A549 (cell line): ENCODE results near the gene B3GALNT2. TPM values are rescaled to one million over a fixed set of nuclear protein-coding genes. Genes with fewer than 3 reads are reported as not detected.
A peak's percentile ranks its signal among the peaks of the same experiment; 100 is the strongest.

Experiments used
- ATAC-seq, 2 experiments: fragments of 200-7000 bp in 1 of 2; fragments of >200 bp in 1 of 2; cut with Nextera tagmentation in 1 of 2; cut with Tn5 transposase in 1 of 2; 3 replicates each; pipeline versions ENCODE4 v1.8.0 to v1.9.1; 2018 to 2020; ENCODE audit warnings: mild to moderate bottlenecking in 1 of 2, moderate library complexity in 1 of 2
- CTCF ChIA-PET: fragments of 300-600 bp; sonication (Branson Sonifier 250); formaldehyde crosslinking; extraction: SDS; loops from one replicate; lab custom pipeline; 2021; ENCODE audit warnings: antibody characterized with exemption, inconsistent platforms; lab: Yijun Ruan, JAX
- POLR2A ChIA-PET: fragments of 350-600 bp; formaldehyde crosslinking; extraction: SDS; loops from one replicate; lab custom pipeline; 2021; ENCODE audit warnings: antibody characterized with exemption, inconsistent platforms; lab: Yijun Ruan, JAX
- DNase-seq, 2 experiments: peaks; one replicate each; pipeline versions ENCODE4 v3.0.0 to v3.0.0-alpha.2; 2011 to 2016; ENCODE audit warnings: low read depth in 1 of 2, low spot score in 1 of 2
- FAIRE-seq: peaks from 2 replicates; lab custom pipeline; 2011; peaks lifted over from hg19 to GRCh38; lab: Jason Lieb, UNC
- H3K27ac ChIP-seq, 2 experiments: fragments of >200 bp; sonication (Bioruptor Twin); formaldehyde crosslinking; 3 replicates each; pipeline ENCODE4 v1.5.1; 2016 to 2017
- H3K4me1 ChIP-seq: fragments of >200 bp; sonication (Bioruptor Twin); formaldehyde crosslinking; 3 replicates; pipeline ENCODE4 v1.6.1; 2016
- H3K4me2 ChIP-seq: fragments of >200 bp; sonication (Bioruptor Twin); formaldehyde crosslinking; 3 replicates; pipeline ENCODE4 v1.6.1; 2016
- H3K4me3 ChIP-seq: fragments of >200 bp; sonication (Bioruptor Twin); formaldehyde crosslinking; 3 replicates; pipeline ENCODE4 v1.5.1; 2016
- H3K9me3 ChIP-seq: fragments of >200 bp; sonication (Bioruptor Twin); formaldehyde crosslinking; 3 replicates; pipeline ENCODE4 v1.6.1; 2016
- CBX2 ChIP-seq: fragments of 200-600 bp; sonication (generic); IDR thresholded peaks from 2 replicates; pipeline ENCODE4 v1.6.1; 2016; ENCODE audit warnings: low read depth, mild to moderate bottlenecking, borderline replicate concordance
- EP300 ChIP-seq, 2 experiments: fragments of >200 bp; sonication (Bioruptor Twin); formaldehyde crosslinking; IDR thresholded peaks; 2 replicates in 1 of 2; 3 replicates in 1 of 2; pipeline ENCODE4 v1.6.1; 2016 to 2017
- ESRRA ChIP-seq: fragments of 150-350 bp; IDR thresholded peaks from 2 replicates; pipeline ENCODE4 v1.6.1; 2014; ENCODE audit warnings: mild to moderate bottlenecking, low read length, borderline replicate concordance
- FOSL2 ChIP-seq, 2 experiments: fragments of 450-650 bp in 1 of 2; fragments of >200 bp in 1 of 2; sonication (Bioruptor Twin) in 1 of 2; formaldehyde crosslinking; IDR thresholded peaks; 2 replicates each; pipeline versions ENCODE4 v1.5.0 to v1.6.1; 2016 to 2020; ENCODE audit warnings: mild to moderate bottlenecking in 1 of 2, moderate library complexity in 1 of 2
- FOXS1 ChIP-seq: fragments of 250-450 bp; sonication (Bioruptor Pico); IDR thresholded peaks from 2 replicates; pipeline ENCODE4 v1.5.0; 2020; ENCODE audit warnings: mild to moderate bottlenecking, moderate library complexity
- HDAC2 ChIP-seq: fragments of 200-600 bp; sonication (generic); IDR thresholded peaks from 2 replicates; pipeline ENCODE4 v1.6.1; 2016
- HOXB5 ChIP-seq: fragments of 250-450 bp; sonication (Bioruptor Pico); IDR thresholded peaks from 2 replicates; pipeline ENCODE4 v1.5.0; 2020; ENCODE audit warnings: mild to moderate bottlenecking, moderate library complexity
- JUNB ChIP-seq: fragments of >200 bp; sonication (Bioruptor Twin); formaldehyde crosslinking; IDR thresholded peaks from 2 replicates; pipeline ENCODE4 v1.6.1; 2016
- MAZ ChIP-seq: fragments of 150-350 bp; IDR thresholded peaks from 2 replicates; pipeline ENCODE4 v1.6.1; 2014; ENCODE audit warnings: antibody characterized with exemption, low read depth, low read length, borderline replicate concordance
- MYC ChIP-seq: IDR thresholded peaks from 2 replicates; pipeline ENCODE4 v1.6.1; 2012; ENCODE audit warnings: mild to moderate bottlenecking, inconsistent platforms, low read length, improper control_type of control experiment, borderline replicate concordance
- NPAS2 ChIP-seq: fragments of 250-450 bp; sonication (Bioruptor Pico); IDR thresholded peaks from 2 replicates; pipeline ENCODE4 v1.8.0; 2022; ENCODE audit warnings: mild to moderate bottlenecking, moderate library complexity, borderline replicate concordance
- NR3C1 ChIP-seq: fragments of >200 bp; sonication (Bioruptor Twin); formaldehyde crosslinking; IDR thresholded peaks from 3 replicates; pipeline ENCODE4 v1.6.1; 2017
- POLR2A ChIP-seq: IDR thresholded peaks from 2 replicates; pipeline ENCODE4 v1.6.1; 2012; ENCODE audit warnings: mild to moderate bottlenecking, low read length
- POLR2AphosphoS2 ChIP-seq: conservative IDR thresholded peaks from 2 replicates; pipeline ENCODE4 v1.6.1; 2012; ENCODE audit warnings: low read length, improper control_type of control experiment, inconsistent platforms
- RCOR1 ChIP-seq: fragments of 150-350 bp; IDR thresholded peaks from 2 replicates; pipeline ENCODE4 v1.6.1; 2014; ENCODE audit warnings: antibody characterized with exemption, low read length, low read depth
- RFX5 ChIP-seq: fragments of 450-650 bp; IDR thresholded peaks from 2 replicates; pipeline ENCODE4 v1.7.1; 2014; ENCODE audit warnings: antibody characterized with exemption, mild to moderate bottlenecking, moderate library complexity
- RNF2 ChIP-seq: fragments of 200-600 bp; sonication (generic); IDR thresholded peaks from 2 replicates; pipeline ENCODE4 v1.6.1; 2016; ENCODE audit warnings: low read depth, mild to moderate bottlenecking, antibody characterized with exemption, moderate library complexity, borderline replicate concordance
- ZFP36 ChIP-seq: fragments of 450-650 bp; IDR thresholded peaks from 2 replicates; pipeline ENCODE4 v1.6.1; 2014; ENCODE audit warnings: borderline replicate concordance; ENCODE audit not compliant: partially characterized antibody
- ZSCAN20 ChIP-seq: fragments of 250-450 bp; sonication (Bioruptor Pico); IDR thresholded peaks from 2 replicates; pipeline ENCODE4 v1.8.0; 2022; ENCODE audit warnings: mild to moderate bottlenecking, moderate library complexity
- WGBS: methylation state at CpG from one replicate; pipeline ENCODE4 v1.1.6; 2017; ENCODE audit errors: missing lambda C conversion rate; 5-methylcytosine and 5-hydroxymethylcytosine counted together
- polyA plus RNA-seq, 4 experiments: library from polyadenylated mRNA; depleted of rRNA in 3 of 4; stranded (reverse); fragments of >200 nt; fragmentation: RNase III in 1 of 4; extraction: RNeasy Plus Mini Kit Qiagen cat#74134 plus additional on column Dnase treatment in 1 of 4; gene quantifications; 2 replicates in 3 of 4; 3 replicates in 1 of 4; pipeline ENCODE4 v1.2.3, GENCODE V29; 2011 to 2017
- TF ChIP-seq, protein P1 (sequence below): fragments of 250-450 bp; sonication (Bioruptor Pico); IDR thresholded peaks from 2 replicates; pipeline ENCODE4 v1.5.0; 2021; ENCODE audit warnings: mild to moderate bottlenecking, moderate library complexity, borderline replicate concordance
- TF ChIP-seq, protein P2 (sequence below): IDR thresholded peaks from 2 replicates; pipeline ENCODE4 v1.6.1; 2012
- TF ChIP-seq, protein P3 (sequence below): IDR thresholded peaks from 2 replicates; pipeline ENCODE4 v1.6.1; 2012; ENCODE audit warnings: low read depth, borderline replicate concordance

Gene B3GALNT2
- polyA plus RNA-seq, 2 of the 4 experiments (the other 2 are of a cell fraction), result 17.3 to 39.6 TPM

DNA sequence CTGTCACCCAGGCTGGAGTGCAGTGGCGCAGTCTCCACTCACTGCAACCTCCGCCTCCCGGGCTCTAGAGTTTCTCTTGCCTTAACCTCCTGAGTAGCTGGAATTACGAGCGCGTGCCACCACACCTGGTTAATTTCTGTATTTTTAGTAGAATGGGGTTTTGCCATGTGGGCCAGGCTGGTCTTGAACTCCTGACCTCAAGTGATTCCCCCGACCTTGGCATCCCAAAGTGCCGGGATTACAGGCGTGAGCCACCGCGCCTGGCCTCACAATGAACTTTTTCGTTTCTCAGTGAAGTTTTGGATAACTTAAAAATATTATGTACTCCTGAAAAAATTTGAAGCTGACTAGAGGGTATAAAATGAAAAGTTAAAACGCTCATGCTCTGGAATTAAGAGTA, 77.6 kb downstream of the B3GALNT2 start (continued):
- TF ChIP-seq MAZ (no peak), ZFP36 (no peak), NPAS2 (CRISPR knock-in tag) (no peak), FOXS1 (CRISPR knock-in tag) (no peak), FOSL2 (IDR thresholded peaks at IDR 0.05) (no peak), FOSL2 (CRISPR knock-in tag; IDR thresholded peaks at IDR 0.05) (no peak)
- TF ChIP-seq, protein P1, sequence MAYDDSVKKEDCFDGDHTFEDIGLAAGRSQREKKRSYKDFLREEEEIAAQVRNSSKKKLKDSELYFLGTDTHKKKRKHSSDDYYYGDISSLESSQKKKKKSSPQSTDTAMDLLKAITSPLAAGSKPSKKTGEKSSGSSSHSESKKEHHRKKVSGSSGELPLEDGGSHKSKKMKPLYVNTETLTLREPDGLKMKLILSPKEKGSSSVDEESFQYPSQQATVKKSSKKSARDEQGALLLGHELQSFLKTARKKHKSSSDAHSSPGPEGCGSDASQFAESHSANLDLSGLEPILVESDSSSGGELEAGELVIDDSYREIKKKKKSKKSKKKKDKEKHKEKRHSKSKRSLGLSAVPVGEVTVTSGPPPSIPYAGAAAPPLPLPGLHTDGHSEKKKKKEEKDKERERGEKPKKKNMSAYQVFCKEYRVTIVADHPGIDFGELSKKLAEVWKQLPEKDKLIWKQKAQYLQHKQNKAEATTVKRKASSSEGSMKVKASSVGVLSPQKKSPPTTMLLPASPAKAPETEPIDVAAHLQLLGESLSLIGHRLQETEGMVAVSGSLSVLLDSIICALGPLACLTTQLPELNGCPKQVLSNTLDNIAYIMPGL (CRISPR knock-in tag), result no peak

DNA sequence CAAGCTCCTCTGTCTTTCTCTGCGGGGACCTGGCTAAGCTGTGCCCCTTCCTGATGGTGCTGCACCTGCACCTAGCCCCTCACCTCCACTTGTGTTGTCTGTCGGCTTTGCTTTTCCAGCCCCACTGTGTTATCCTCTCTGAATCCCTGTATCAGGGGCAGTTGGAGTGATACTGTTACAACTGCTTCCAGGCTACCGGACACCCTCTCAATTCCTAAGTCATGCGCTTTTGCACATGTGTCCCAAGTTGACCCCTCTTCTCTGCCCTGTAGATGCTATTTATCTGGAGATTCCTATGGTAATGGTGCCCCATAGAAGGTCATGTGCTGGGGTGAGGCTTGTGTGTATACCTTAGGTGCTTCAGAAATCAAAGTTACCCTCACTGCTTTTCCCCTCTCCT, 78.1 kb downstream of the B3GALNT2 start:
- FAIRE-seq, result no peak
- ATAC-seq, result peak in 1 of 2 experiments; percentile 19; a peak in 2 of 6 replicates
- CTCF ChIA-PET, result interaction anchor here (2.2 kb wide), 1 partner anchor 9 kb away, joined by 6 read pairs; no protein-coding TSS in a partner anchor
- WGBS, result 96% methylated on average over 4 of the region's 4 CpGs
- TF ChIP-seq ESRRA (no peak), ZSCAN20 (CRISPR knock-in tag) (no peak), JUNB (no peak), POLR2AphosphoS2 (no peak), RFX5 (no peak), RCOR1 (no peak), MYC (no peak), POLR2A (no peak), FOXS1 (CRISPR knock-in tag) (no peak), EP300 (IDR thresholded peaks at IDR 0.05) (no peak), NR3C1 (no peak), HOXB5 (CRISPR knock-in tag) (no peak), RNF2 (no peak), HDAC2 (no peak), ZFP36 (no peak), CBX2 (no peak)
- TF ChIP-seq, protein P2, sequence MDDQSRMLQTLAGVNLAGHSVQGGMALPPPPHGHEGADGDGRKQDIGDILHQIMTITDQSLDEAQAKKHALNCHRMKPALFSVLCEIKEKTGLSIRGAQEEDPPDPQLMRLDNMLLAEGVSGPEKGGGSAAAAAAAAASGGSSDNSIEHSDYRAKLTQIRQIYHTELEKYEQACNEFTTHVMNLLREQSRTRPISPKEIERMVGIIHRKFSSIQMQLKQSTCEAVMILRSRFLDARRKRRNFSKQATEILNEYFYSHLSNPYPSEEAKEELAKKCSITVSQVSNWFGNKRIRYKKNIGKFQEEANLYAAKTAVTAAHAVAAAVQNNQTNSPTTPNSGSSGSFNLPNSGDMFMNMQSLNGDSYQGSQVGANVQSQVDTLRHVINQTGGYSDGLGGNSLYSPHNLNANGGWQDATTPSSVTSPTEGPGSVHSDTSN, result no peak
- TF ChIP-seq, protein P1 (CRISPR knock-in tag), result no peak
- TF ChIP-seq, protein P3, sequence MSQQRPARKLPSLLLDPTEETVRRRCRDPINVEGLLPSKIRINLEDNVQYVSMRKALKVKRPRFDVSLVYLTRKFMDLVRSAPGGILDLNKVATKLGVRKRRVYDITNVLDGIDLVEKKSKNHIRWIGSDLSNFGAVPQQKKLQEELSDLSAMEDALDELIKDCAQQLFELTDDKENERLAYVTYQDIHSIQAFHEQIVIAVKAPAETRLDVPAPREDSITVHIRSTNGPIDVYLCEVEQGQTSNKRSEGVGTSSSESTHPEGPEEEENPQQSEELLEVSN, result no peak
- no peak for DNase-seq
- POLR2A ChIA-PET, result no interaction called here
- Histone ChIP-seq H3K4me3 (no peak overlapping the region), H3K4me1 (peaks cover 4% of the 10 kb centered on the region; the same call in 2 of the 3 replicates), H3K27ac (no peak overlapping the region), H3K9me3 (no peaks in the 10 kb centered on the region), H3K4me2 (no peak overlapping the region)
